Germinal center (tissue), 1 donor: ENCODE results near the gene ERFE.

Experiments used
- DNase-seq: peaks from one replicate; pipeline ENCODE4 v3.0.0; 2012; ENCODE audit warnings: mixed read lengths, low spot score

ERFE gene

DNA sequence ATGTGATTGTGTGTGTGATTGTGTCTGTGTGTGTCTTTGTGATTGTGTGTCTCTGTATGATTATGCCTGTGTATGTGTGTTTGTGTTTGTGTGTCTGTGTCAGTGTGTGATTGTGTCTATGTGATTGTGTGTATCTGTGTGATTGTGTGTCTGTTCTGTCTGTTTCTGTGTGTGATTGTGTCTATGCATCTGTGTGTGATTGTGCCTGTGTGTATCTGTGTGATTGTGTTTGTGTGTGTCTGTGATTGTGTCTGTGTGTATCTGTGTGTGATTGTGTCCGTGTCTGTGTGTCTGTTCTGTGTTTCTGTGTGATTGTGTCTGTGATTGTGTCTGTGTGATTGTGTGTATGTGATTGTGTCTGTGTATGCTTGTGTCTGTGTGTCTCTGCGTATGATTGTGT, 32.4 kb upstream of the ERFE start:
- DNase-seq: no peak

DNA sequence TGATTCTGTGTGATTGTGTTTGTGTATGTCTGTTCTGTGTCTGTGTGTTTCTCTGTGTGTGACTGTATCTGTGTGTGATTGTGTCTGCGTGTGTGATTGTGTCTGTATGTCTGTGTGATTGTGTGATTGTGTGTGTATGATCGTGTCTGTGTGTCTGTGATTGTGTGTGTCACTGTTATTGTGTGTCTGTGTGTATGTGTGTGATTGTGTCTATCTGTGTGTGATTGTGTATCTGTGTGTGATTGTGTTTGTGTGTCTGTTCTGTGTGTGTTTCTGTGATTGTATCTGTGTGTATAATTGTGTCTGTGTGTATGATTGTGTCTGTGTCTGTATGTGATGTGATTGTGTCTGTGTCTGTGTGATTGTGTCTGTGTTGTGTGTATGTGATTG, 32.0 kb upstream of the ERFE start:
- no peak for DNase-seq

GRCh38 chr2:238127165-238128060, 31.4 kb upstream of the ERFE start:
- no peak for DNase-seq

DNA sequence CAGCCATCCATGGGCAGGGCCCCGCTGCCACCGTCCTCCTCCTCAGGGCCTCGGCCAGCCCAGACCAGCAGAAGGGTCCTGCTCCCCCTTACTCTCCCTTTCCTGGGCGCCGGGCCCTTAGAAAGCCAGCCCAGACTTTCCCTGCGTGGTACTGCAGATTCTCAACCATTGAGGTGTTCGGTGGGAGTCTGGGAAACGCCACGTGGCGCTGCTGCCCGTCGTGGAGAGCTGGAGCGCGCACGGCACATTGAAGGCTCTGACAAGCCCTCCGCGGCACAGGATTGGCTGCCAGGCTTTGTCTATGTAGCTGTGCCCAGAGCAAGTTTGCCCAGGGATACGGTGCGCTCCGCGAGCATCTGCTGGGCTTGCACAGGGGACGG, 30.7 kb upstream of the ERFE start:
- DNase-seq: no peak

DNA sequence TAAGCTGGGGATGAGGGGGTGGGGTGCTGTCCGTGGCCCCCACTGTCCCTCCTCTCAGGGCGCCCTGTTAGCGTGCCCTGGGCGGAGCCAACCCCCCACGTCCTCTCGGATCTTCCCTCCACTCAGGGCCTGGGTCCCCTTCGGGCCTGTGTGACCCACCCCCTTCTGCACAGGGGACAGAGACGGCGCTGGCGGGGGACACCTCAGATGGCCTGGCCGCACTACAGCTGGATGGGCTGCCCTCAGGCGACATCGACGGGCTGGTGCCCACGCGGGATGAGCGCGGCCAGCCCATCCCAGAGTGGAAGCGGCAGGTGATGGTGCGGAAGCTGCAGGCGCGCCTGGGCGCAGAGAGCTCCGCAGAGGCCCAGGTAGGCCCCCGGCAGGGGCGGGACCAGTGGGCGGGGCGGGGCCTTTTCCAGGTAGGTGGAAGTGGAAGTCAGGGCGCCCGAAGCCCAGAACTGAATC, 30.2 kb upstream of the ERFE start:
- DNase-seq: no peak

DNA sequence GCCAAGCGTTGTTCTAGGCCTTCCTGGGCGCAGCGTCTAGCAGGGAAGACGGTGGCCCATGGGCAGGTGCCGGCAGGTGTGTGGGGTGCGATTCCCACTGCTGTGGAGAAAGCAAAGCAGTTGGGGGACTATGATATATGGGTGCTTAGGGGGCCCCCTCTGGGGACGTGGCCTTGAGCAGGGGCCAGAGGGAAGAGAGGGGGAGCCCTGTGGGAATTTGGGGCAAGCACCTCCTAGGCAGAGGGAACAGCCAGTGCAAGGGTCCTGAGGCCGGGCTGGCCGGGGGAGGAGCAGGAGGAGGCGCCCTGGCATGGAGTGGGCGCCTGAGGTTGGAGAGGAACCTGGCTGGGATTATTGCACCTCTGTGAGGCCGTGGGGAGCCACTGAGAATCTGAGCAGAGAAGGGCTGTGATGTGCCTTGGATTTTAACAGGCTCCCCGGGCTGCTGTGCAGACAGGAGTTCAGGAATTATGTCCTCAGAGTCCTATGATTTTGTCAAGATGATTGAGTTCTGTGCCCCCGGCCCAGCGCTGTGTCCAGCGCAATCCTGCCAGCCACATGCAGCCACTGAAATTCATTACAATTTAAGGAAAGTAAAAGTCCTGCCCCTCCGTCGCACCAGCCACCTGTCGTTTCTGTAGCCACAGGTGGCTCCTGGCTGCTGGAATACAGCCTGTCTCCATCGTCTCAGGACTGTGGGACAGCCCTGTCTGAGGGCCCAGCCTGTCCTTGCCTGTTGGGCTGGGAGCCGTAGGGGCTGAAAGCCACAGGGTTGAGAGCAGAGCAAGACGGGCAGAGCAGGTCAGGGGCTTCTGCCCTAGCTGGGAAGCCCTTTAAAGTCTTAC, 29.4 kb upstream of the ERFE start:
- DNase-seq: no peak

DNA sequence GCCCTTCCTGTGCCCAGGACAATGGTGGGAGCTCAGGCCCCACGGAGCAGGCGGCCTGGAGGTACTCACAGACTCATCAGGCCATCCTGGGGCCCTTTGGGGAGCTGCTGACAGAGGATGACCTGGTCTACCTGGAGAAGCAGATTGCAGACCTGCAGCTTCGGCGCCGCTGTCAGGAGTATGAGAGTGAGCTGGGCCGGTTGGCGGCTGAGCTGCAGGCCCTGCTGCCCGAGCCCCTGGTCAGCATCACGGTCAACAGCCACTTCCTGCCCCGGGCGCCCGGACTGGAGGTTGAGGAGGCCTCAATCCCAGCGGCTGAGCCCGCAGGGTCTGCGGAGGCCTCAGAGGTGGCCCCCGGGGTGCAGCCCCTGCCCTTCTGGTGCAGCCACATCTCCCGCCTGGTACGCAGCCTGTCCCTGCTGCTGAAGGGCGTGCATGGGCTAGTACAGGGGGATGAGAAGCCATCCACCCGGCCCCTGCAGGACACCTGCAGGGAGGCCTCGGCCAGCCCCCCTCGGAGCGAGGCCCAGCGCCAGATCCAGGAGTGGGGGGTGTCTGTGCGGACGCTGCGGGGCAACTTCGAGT, 28.6 kb upstream of the ERFE start:
- no peak for DNase-seq

DNA sequence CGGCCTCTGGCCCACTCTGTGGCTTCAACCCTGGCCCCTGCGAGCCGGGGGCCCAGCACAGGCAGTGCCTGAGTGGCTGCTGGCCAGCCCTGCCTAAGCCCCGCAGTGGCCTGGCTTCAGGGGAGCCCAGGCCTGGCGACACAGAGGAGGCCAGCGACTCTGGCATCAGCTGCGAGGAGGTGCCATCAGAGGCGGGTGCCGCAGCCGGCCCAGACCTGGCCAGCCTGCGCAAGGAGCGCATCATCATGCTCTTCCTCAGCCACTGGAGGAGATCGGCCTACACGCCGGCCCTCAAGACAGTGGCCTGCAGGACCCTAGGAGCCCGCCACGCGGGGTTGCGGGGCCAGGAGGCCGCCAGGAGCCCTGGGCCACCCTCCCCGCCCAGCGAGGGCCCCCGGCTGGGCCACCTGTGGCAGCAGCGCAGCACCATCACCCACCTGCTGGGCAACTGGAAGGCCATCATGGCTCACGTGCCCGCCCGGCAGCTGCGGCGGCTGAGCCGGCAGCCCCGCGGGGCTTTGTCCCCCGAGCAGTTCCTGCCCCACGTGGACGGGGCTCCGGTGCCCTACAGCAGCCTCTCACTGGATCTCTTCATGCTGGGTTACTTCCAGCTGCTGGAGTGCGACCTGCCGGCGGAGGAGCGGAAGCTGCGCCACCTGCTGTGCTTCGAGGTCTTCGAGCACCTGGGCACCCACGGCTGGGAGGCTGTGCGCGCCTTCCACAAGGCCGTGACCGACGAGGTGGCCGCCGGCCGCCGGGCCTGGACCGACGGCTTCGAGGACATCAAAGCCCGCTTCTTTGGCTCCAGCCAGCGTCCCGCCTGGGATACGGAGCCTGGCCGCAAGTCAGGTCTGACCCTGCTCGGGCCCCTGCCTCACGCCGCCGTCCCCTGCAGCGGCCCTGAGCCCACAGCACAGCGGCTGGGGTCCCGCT, 27.8 kb upstream of the ERFE start:
- DNase-seq: no peak

GRCh38 chr2:238131761-238132462, 26.9 kb upstream of the ERFE start:
- DNase-seq: no peak

DNA sequence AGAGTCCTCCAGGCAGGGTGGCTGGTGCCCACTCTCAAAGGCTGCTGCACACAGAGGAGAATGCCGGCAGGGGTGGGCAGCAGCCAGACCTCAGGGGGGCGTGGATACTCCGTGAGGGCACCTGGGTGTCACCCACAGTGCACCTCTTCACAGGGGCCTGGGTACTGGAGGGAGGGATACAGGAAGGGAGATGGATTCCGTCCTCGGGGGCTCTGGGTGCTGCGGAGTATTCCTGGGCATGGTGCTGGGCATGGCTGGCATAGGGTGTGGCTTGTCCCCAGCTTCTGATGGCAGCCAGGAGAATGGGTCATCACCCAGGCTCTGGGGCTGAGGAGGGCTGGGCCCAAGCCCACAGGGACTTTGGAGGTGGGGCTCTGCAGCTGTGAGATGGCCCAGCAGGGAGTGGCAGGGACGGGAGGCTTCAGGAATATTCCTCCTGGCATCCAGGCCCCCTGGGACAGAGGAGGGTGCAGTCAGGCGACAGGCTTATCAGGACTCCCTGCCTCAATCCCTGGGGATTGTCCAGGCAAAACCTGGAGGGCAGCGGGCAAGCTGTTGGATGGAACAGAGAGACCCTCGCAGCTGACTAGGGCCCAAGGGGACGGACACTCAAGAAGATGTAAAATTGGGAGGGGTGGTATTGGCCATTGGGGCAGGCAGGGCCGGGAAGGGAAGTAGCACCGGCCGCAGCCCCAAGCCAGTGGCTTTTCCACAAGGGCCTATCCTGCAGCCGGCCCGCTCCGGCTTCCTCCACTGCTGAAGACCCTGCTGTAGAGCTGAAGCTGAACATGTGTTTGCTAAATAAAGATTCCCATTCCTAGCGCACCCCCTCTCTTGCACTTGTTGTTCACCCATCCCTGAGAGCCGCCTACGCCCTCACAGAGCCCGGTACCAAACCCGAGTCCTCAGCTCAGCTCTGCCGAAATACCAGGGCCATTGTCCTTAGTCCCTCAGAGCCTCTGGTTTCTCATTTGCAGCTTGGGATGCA, 26.0 kb upstream of the ERFE start:
- no peak for DNase-seq

GRCh38 chr2:238133499-238134392, 25.0 kb upstream of the ERFE start:
- no peak for DNase-seq

DNA sequence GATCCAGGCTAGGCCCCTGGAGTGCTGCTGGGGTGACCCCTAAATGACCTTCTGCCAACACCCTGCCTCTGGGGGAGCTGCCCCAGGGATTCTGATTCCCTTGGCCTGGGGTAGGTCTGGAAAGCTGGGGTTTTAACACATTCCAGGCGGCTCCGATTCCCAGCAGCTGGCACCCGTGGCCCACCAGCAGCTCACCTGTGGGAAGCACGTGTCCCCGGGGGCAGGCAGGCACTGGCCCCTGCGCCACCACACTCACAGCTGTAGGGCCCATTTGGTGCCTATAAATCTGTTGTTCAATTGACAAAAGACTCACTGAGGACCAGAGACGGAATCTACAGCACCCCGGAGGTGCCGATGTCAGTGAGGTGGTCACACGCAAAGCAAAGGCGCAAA, 24.4 kb upstream of the ERFE start:
- DNase-seq: no peak

- no peak for DNase-seq
These were observed 23.1 kb upstream of the ERFE start for GRCh38 chr2:238135601-238136150.

- no peak for DNase-seq
These were observed 21.8 kb upstream of the ERFE start for GRCh38 chr2:238136820-238137537.

DNA sequence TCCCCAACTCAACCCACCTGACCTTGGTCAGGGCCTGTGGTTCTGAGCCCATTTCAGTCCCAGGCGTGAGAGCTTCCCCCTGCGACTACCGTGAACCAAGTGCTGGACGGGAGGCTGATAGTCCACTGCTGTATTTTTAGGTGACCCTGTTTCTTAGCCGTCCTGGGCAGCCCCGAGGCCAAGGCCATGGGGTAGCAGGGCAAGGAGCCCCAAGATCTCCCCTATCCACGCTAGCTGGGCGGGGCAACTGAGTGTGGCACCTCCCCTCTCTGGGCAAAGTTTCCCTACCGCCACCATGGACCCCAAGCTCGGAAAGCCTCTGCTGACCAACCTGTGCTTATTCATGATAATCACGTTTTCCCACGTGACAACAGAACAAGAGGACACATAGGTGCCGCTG, 20.9 kb upstream of the ERFE start:
- DNase-seq: no peak

- no peak for DNase-seq
These were observed 20.2 kb upstream of the ERFE start, which contains the start of gene KLHL30 for GRCh38 chr2:238138331-238139195. Gene KLHL30 (plus strand): TSS chr2:238138668. CDS start chr2:238140755, 2,087 bp downstream.
